Mucosa of stomach (tissue), 1 donor: Measurements from ENCODE around the gene TTBK2.

Experiments used
- H3K27me3 ChIP-seq: one replicate; pipeline ENCODE4 v1.7.0; 2013; ENCODE audit warnings: mild to moderate bottlenecking, low read length; ENCODE audit not compliant: control insufficient read depth, insufficient read depth
- H3K36me3 ChIP-seq: one replicate; pipeline ENCODE4 v1.7.0; 2013; ENCODE audit warnings: low read length; ENCODE audit not compliant: control insufficient read depth, insufficient read depth
- H3K4me1 ChIP-seq: one replicate; pipeline ENCODE4 v1.7.0; 2013; ENCODE audit warnings: mild to moderate bottlenecking, low read length; ENCODE audit not compliant: control insufficient read depth, insufficient read depth
- H3K4me3 ChIP-seq: one replicate; pipeline ENCODE4 v1.7.0; 2013; ENCODE audit warnings: low read length
- H3K9ac ChIP-seq: one replicate; pipeline ENCODE4 v1.7.0; 2013; ENCODE audit warnings: mild to moderate bottlenecking, low read length, moderate library complexity
- H3K9me3 ChIP-seq: one replicate; pipeline ENCODE4 v1.7.0; 2013; ENCODE audit warnings: mild to moderate bottlenecking, low read length, moderate library complexity; ENCODE audit not compliant: control insufficient read depth
- donor health status: Pancreatic carcinoma.

The TTBK2 gene

GRCh38 chr15:42728972-42729371 lies 191.6 kb downstream of the TTBK2 start:
- Histone ChIP-seq H3K4me1 (no peaks in the 10 kb centered on the region), H3K4me3 (no peak overlapping the region), H3K36me3 (peaks cover 28% of the 10 kb centered on the region), H3K9ac (no peak overlapping the region), H3K27me3 (no peaks in the 10 kb centered on the region), H3K9me3 (no peaks in the 10 kb centered on the region)

DNA sequence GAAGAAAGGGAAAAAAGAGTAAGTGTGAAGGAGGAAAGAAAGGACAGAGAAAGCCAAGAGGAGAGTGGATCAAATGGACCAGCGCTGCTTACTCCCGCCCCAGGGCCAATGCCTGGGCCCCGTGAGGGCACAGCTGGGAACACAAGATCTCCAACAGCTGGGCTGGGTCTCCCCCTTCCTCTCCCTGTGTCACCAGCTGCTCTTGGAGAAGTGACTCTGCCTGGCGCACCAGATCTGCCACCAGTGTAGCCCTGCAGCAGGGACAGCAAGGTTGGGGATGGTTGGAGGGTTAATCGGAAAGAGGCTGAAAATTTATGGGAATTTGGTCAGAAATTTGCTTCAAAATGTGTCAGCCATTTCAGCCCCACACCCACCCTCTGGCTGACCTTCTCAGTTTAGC lies 192.0 kb downstream of the TTBK2 start:
- Histone ChIP-seq H3K9me3 (no peaks in the 10 kb centered on the region), H3K27me3 (no peaks in the 10 kb centered on the region)

GRCh38 chr15:42727750-42728381 lies 192.7 kb downstream of the TTBK2 start:
- H3K9ac ChIP-seq = no peak overlapping the region
- H3K27me3 ChIP-seq = no peaks in the 10 kb centered on the region
- no peak overlapping the region for H3K4me3 ChIP-seq
- no peaks in the 10 kb centered on the region for H3K4me1 ChIP-seq
- peaks cover 25% of the 10 kb centered on the region for H3K36me3 ChIP-seq
- no peaks in the 10 kb centered on the region for H3K9me3 ChIP-seq

More for the DNA sequence above, 192.0 kb downstream of the TTBK2 start:
- Histone ChIP-seq H3K36me3 (peaks cover 25% of the 10 kb centered on the region), H3K9ac (no peak overlapping the region), H3K4me1 (no peaks in the 10 kb centered on the region), H3K4me3 (no peak overlapping the region)

DNA sequence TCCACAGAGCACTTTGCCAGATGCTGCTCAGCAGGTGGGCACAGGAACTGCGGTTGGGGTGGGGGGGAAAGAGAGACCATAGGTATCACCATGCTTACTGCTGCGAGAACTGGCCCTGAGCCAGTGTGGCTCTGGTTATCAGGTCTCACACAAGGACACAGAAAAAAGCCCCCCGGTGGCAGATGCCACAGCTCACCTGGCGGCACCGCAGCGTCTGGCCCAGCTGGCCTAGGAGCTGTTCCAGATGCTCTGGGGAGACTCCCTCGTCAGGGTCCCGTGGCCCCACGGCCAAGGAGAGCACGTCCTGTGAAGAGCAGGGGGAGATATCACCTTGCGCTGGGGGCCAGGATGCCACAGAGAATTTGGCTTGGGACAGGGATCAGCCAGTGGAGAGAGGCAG lies 194.5 kb downstream of the TTBK2 start:
- H3K4me1 ChIP-seq = no peaks in the 10 kb centered on the region
- no peaks in the 10 kb centered on the region for H3K9me3 ChIP-seq
- H3K9ac ChIP-seq = no peak overlapping the region
- no peaks in the 10 kb centered on the region for H3K27me3 ChIP-seq
- H3K4me3 ChIP-seq = no peak overlapping the region
- H3K36me3 ChIP-seq = peaks cover 21% of the 10 kb centered on the region

DNA sequence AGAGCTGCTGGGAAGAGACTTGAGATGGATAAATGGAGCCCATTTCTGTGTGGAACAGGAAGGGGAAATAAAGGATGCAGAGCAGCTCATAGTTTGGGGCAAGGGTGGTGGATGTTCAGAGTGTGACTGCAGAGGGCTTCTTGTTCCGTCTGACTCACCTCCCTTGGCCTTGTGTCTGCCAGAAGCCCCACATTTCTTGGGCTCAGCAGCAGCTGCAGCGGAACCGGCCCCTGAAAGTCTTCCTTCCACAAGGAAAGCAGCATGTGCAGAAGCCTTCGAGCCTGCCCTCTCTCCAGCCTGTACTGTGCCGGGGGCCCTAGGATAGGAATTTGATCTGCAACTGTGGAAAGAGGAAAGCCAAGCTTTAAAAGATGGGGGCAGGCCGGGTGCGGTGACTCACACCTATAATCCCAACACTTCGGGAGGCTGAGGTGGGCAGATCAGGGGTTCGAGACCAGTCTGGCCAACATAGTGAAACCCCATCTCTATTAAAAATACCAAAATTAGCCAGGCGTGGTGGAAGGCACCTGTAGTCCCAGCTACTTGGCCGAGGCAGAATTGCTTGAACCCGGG lies 195.2 kb downstream of the TTBK2 start:
- Histone ChIP-seq H3K4me3 (no peak overlapping the region), H3K4me1 (no peaks in the 10 kb centered on the region), H3K9ac (no peak overlapping the region), H3K36me3 (peaks cover 21% of the 10 kb centered on the region), H3K9me3 (no peaks in the 10 kb centered on the region), H3K27me3 (no peaks in the 10 kb centered on the region)

DNA sequence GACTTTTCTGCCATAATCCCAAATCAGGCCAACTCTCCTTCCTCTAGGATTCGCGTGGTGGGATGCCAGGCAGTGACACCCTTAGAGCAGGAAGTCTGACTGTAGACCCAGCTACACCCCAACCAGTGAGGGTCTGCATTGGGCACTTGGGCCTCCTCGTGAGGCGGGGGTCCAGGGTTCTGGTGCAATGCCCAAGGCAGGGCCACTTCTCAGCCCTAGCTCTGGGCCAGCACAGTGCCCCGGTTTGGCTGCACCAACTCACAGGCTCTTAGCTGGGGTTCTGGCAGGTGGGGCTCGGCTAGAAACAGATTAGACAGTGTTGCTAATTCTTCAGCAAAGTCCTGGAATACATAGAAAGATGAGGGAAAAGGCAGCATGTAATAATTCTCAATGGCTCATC lies 196.3 kb downstream of the TTBK2 start:
- peaks cover 14% of the 10 kb centered on the region for H3K36me3 ChIP-seq

GRCh38 chr15:42723068-42723467 lies 197.5 kb downstream of the TTBK2 start:
- no peaks in the 10 kb centered on the region for H3K9me3 ChIP-seq
- H3K4me3 ChIP-seq = no peak overlapping the region
- H3K36me3 ChIP-seq = peaks cover 6% of the 10 kb centered on the region
- H3K9ac ChIP-seq = no peak overlapping the region
- H3K27me3 ChIP-seq = no peaks in the 10 kb centered on the region
- H3K4me1 ChIP-seq = no peaks in the 10 kb centered on the region

More for the DNA sequence above, 196.3 kb downstream of the TTBK2 start:
- H3K4me1 ChIP-seq = no peaks in the 10 kb centered on the region
- H3K9ac ChIP-seq = no peak overlapping the region
- no peaks in the 10 kb centered on the region for H3K27me3 ChIP-seq
- no peak overlapping the region for H3K4me3 ChIP-seq
- H3K9me3 ChIP-seq = no peaks in the 10 kb centered on the region

- Histone ChIP-seq H3K27me3 (no peaks in the 10 kb centered on the region), H3K4me1 (no peaks in the 10 kb centered on the region), H3K9ac (no peak overlapping the region), H3K9me3 (no peaks in the 10 kb centered on the region), H3K4me3 (no peak overlapping the region), H3K36me3 (peaks cover 6% of the 10 kb centered on the region)
Measured at GRCh38 chr15:42721916-42722315, 198.7 kb downstream of the TTBK2 start.

GRCh38 chr15:42721016-42721415 lies 199.6 kb downstream of the TTBK2 start:
- Histone ChIP-seq H3K9ac (no peak overlapping the region), H3K36me3 (peaks cover under 1% of the 10 kb centered on the region)

GRCh38 chr15:42720071-42720470 lies 200.5 kb downstream of the TTBK2 start:
- H3K4me1 ChIP-seq = no peaks in the 10 kb centered on the region
- H3K4me3 ChIP-seq = no peak overlapping the region
- no peaks in the 10 kb centered on the region for H3K27me3 ChIP-seq
- H3K9me3 ChIP-seq = no peaks in the 10 kb centered on the region
- no peaks in the 10 kb centered on the region for H3K36me3 ChIP-seq
- H3K9ac ChIP-seq = no peak overlapping the region

More at GRCh38 chr15:42721016-42721415, 199.6 kb downstream of the TTBK2 start:
- no peak overlapping the region for H3K4me3 ChIP-seq
- no peaks in the 10 kb centered on the region for H3K9me3 ChIP-seq
- H3K27me3 ChIP-seq = no peaks in the 10 kb centered on the region
- H3K4me1 ChIP-seq = no peaks in the 10 kb centered on the region

GRCh38 chr15:42719043-42719442 lies 201.5 kb downstream of the TTBK2 start:
- no peak overlapping the region for H3K9ac ChIP-seq
- no peaks in the 10 kb centered on the region for H3K36me3 ChIP-seq
- no peaks in the 10 kb centered on the region for H3K27me3 ChIP-seq
- H3K4me1 ChIP-seq = no peaks in the 10 kb centered on the region
- no peak overlapping the region for H3K4me3 ChIP-seq
- no peaks in the 10 kb centered on the region for H3K9me3 ChIP-seq

GRCh38 chr15:42716626-42717025 lies 204.0 kb downstream of the TTBK2 start:
- H3K9me3 ChIP-seq = no peaks in the 10 kb centered on the region
- H3K36me3 ChIP-seq = no peaks in the 10 kb centered on the region
- no peak overlapping the region for H3K9ac ChIP-seq
- no peaks in the 10 kb centered on the region for H3K4me1 ChIP-seq
- no peak overlapping the region for H3K4me3 ChIP-seq
- no peaks in the 10 kb centered on the region for H3K27me3 ChIP-seq
